PFSK-1 (cell line): Measurements from ENCODE around the gene TTC39B.

Experiments
- FOXP2 ChIP-seq: optimal IDR thresholded peaks from 2 replicates; pipeline ENCODE3; 2011; ENCODE audit warnings: borderline replicate concordance, control low read depth, inconsistent platforms; ENCODE audit not compliant: insufficient read depth; ENCODE audit errors: extremely low read length, extremely low read depth
- POLR2AphosphoS5 ChIP-seq: IDR thresholded peaks from 2 replicates; pipeline ENCODE4 v1.6.1; 2012; ENCODE audit warnings: low read depth, mild to moderate bottlenecking, control low read depth, low read length, moderate library complexity
- SIN3A ChIP-seq: IDR thresholded peaks from 2 replicates; pipeline ENCODE4 v1.6.1; 2012; ENCODE audit warnings: mild to moderate bottlenecking, low read length, moderate library complexity, borderline replicate concordance; ENCODE audit not compliant: insufficient read depth
- TAF1 ChIP-seq: IDR thresholded peaks from 2 replicates; pipeline ENCODE4 v1.6.1; 2012; ENCODE audit warnings: low read length, control low read depth, borderline replicate concordance; ENCODE audit not compliant: insufficient read depth
- TF ChIP-seq, protein P1 (sequence below), 2 experiments: IDR thresholded peaks; 2 replicates each; pipeline versions ENCODE4 v1.6.1 to v1.8.0; 2011 to 2012; ENCODE audit warnings: low read depth in 2 of 2, low read length in 2 of 2, control low read depth in 1 of 2, inconsistent platforms in 1 of 2, mild to moderate bottlenecking in 1 of 2, moderate library complexity in 1 of 2; ENCODE audit not compliant: insufficient read depth in 1 of 2

GRCh38 chr9:15240927-15241326 is 66.1 kb downstream of the TTC39B start:
- TF ChIP-seq TAF1 = no peak
- no peak for TF ChIP-seq POLR2AphosphoS5
- TF ChIP-seq, protein P1, sequence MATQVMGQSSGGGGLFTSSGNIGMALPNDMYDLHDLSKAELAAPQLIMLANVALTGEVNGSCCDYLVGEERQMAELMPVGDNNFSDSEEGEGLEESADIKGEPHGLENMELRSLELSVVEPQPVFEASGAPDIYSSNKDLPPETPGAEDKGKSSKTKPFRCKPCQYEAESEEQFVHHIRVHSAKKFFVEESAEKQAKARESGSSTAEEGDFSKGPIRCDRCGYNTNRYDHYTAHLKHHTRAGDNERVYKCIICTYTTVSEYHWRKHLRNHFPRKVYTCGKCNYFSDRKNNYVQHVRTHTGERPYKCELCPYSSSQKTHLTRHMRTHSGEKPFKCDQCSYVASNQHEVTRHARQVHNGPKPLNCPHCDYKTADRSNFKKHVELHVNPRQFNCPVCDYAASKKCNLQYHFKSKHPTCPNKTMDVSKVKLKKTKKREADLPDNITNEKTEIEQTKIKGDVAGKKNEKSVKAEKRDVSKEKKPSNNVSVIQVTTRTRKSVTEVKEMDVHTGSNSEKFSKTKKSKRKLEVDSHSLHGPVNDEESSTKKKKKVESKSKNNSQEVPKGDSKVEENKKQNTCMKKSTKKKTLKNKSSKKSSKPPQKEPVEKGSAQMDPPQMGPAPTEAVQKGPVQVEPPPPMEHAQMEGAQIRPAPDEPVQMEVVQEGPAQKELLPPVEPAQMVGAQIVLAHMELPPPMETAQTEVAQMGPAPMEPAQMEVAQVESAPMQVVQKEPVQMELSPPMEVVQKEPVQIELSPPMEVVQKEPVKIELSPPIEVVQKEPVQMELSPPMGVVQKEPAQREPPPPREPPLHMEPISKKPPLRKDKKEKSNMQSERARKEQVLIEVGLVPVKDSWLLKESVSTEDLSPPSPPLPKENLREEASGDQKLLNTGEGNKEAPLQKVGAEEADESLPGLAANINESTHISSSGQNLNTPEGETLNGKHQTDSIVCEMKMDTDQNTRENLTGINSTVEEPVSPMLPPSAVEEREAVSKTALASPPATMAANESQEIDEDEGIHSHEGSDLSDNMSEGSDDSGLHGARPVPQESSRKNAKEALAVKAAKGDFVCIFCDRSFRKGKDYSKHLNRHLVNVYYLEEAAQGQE (IDR thresholded peaks at IDR 0.05; ENCODE audit: insufficient read depth in 1 of 2, low read depth in 2 of 2, low read length in 2 of 2) = no peak
- no peak for TF ChIP-seq SIN3A
- no peak for TF ChIP-seq FOXP2
